ENCODE results near the gene KMT2A.

KMT2A gene

GRCh38 chr11:118488480-118489109 is 52.3 kb downstream of the KMT2A start:
- peak; percentile 53 for DNase-seq

- no peak for DNase-seq
Measured at GRCh38 chr11:118491041-118491440, 54.7 kb downstream of the KMT2A start.

- no peak for DNase-seq
Measured at GRCh38 chr11:118497831-118498230, 61.5 kb downstream of the KMT2A start.

- DNase-seq = no peak
Measured at GRCh38 chr11:118503216-118503615, 66.9 kb downstream of the KMT2A start.

DNA sequence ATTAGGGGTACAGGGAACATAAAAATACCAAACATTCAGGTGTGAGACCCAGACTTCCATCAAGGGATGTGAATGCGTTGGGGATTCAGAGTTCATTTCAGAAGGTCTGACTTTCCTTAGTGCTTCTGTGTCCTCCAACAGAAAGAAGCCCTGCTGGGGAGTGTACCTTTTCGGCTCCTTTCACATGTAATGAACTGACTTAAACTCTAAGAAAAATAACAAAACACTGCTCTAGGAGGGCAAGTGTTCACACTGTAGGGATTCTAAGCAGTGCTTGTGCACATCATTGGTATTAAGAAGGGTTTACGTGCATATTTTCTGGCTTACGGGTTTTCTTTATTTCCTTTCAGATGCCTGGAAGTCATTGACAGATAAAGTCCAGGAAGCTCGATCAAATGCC is 75.3 kb downstream of the KMT2A start:
- DNase-seq = no peak

DNA sequence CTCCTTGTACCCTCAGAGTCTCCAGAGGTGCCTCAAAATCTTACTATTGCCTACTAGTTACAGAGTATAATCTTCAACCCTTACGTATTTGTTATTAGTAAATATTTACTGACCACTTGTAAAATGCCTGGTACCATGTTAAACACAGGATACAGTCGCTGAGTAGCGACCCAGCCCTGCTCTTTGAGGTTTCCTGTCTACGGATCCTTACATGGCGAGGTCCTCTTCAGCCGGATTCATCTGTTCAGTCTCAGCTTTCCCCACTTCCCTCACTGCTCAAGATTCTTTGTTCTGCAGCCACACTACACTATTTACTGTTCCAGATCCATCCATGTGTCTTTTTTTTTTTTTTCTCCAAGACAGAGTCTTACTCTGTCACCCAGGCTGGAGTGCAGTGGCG is 77.8 kb downstream of the KMT2A start:
- no peak for DNase-seq

DNA sequence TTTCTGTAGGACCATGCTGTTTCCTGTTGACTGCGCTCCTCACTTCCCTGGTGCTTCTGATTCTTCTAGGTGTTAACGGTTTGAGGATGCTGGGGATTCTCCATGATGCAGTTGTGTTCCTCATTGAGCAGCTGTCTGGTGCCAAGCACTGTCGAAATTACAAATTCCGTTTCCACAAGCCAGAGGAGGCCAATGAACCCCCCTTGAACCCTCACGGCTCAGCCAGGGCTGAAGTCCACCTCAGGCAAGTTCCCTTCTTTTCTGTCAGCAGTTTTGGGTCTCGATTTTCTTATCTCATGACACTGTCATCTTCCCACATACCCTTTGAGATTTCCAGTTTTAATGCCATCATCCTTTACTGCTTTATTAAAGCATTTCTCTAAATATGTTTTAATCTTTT is 83.3 kb downstream of the KMT2A start:
- no peak for DNase-seq

- no peak for DNase-seq
Measured at GRCh38 chr11:118521892-118522311, 85.6 kb downstream of the KMT2A start.

DNA sequence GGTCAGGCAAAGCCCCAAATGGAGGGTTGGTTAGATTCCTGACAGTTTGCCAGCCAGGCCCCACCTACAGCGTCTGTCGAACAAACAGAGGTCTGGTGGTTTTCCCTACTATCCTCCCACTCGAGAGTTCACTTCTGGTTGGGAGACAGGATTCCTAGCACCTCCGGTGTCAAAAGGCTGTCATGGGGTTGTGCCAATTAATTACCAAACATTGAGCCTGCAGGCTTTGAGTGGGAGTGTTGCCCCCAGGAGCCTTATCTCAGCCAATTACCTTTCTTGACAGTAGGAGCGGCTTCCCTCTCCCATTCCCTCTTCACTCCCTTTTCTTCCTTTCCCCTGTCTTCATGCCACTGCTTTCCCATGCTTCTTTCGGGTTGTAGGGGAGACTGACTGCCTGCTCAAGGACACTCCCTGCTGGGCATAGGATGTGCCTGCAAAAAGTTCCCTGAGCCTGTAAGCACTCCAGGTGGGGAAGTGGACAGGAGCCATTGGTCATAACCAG is 86.3 kb downstream of the KMT2A start:
- no peak for DNase-seq

DNA sequence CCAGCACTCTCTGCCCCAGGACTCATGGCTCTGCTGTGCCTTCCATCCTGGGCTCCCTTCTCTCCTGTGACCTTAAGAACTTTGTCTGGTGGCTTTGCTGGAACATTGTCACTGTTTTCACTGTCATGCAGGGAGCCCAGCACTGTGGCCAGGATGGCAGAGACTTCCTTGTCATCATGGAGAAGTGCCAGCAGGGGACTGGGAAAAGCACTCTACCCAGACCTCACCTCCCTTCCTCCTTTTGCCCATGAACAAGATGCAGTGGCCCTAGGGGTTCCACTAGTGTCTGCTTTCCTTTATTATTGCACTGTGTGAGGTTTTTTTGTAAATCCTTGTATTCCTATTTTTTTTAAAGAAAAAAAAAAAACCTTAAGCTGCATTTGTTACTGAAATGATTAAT is 88.1 kb downstream of the KMT2A start:
- DNase-seq = no peak

- no peak for DNase-seq
Measured at GRCh38 chr11:118524757-118525470, 88.6 kb downstream of the KMT2A start.

DNA sequence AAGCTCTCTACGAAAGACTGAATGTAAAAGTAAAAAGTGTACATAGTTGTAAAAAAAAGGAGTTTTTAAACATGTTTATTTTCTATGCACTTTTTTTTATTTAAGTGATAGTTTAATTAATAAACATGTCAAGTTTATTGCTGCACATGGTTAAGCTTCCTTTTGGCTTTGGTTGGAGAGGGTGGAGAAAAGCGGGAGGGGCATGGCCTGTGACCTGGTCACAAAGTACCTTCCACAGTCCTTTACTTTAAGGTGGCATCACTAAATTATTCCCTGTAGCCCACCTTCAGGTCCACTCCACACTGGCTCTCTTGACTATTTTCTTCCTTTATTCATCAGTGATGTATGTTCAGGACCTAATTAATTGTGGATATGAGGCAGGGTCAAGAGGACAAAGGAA is 90.4 kb downstream of the KMT2A start:
- no peak for DNase-seq

DNA sequence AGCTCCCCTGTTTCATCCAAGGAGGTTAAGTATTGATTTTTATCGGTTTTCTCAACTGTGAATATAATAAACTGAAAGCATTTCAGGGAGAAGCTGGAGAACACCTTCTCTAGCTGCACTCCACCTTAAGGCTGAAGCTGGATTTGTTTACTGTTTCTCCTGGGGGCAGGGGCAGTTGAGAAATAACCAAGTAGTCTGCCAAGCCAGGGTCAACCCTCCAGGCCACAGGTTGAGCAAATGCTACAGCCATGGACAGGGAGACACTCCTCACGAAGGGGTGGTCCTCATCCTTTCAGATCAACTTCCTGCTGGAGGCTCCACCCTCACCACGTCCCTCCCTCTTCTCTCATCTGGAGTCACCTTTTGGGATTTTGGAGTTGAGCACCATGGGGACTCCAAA is 90.8 kb downstream of the KMT2A start, which contains the start of gene TTC36:
Gene TTC36 (plus strand): TSS at position 366 of the 400 bp plus-strand sequence. CDS start 21 bp downstream, at position 387.
- no peak for DNase-seq

DNA sequence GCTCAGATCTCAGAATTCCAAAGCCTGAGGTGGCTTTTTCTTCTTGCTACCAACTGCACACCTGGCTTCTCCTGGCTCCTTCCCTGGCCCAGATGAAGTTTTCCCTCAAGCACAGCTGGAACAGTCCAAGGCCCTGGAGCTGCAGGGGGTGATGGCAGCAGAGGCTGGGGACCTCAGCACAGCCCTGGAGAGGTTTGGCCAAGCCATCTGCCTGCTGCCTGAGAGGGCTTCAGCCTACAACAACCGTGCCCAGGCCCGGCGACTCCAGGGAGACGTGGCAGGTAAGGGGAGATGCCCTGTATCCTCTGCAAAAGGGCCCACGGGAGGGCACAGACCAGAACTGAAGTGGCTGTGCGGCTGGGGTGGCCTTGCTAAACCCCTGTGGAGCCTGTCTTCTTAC is 92.2 kb downstream of the KMT2A start:
- no peak for DNase-seq

DNA sequence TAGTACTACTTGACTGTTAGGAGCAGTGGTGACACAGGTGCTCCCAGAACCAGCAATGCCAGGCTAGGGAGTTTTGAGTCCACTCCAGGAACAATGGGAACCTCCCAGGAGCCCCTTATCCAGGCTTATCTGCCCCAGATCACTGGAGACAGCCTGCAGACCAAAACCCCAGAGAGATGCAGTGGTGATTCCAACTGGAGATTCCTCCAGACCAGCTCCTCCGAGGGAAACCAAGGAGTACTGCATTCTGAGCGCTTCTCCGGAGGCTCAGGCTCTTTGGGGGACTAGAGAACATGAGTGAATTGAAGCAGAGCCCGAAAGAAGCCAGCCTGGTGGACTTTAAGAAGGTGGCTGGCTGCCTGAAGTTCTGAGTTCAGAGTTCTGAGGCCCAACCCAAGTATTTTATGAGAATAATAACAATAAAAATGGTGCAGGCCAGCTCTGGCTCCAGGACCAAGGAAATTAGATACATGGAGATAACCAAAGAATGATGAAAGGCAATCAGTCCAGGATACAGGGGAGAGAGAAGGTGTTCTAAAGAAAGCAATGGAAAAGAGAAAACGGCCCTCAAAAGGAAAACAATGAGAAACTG is 93.4 kb downstream of the KMT2A start:
- no peak for DNase-seq

DNA sequence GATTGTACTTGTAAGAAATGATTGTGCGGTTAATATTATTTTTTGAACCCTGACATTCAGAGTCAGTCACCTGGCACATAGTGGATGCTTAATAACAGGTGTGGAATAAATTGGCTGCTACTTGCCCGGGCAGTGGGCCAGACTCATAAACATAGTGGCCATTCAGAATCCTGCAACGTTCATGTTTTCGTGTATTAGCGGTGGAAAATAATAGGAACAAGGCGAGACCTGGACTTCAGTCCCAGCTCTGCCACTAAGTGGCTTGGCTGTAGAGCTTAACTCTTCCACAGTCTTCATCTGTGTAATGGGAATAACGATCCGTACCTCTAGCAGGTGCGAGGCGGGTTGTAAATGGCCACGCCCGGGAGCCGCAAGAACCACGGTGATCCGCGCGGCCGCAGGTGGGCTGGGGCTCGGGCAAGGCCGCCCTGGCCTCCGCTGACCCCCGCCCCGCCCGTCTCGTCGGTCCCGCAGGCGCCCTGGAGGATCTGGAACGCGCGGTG is 93.9 kb downstream of the KMT2A start:
- peak; percentile 80 for DNase-seq

DNA sequence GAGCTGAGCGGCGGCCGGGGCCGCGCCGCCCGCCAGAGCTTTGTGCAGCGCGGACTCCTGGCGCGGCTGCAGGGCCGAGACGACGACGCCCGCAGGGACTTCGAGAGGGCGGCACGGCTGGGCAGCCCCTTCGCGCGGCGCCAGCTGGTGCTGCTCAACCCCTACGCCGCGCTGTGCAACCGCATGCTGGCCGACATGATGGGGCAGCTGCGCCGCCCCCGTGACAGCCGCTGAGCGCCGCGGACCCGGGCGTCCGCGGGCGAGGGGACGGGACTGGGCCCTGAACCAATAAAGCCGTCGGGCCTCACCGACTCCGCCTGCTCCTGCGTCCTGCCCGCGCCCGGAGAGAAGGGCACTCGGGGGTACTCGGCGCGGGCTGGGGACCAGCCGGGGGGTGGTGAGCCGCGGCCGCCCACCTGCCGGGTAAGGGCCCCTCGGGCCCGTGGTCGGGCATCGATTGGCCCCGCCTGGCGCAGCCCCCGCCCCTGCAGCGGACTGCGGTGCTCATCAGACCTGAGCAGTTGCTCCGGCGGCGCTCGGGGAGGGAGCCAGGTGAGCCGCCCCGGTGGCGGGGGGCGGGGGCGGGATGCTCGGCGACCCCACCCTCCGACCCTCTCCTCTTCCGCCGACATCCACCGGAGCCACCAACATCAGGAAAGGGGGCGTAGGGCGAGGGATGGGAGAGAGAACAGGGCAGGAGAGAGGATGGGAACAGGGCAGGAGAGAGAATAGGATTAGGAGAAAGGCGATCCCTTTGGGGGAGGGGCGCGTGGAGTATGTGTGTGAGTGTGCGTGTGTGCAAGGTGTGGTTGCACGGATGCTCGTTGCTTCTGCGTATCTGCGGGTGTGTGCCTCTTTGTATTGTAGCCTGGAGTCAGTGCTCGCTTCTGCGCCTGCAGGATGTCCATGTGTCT is 94.6 kb downstream of the KMT2A start, which contains the start of gene TMEM25:
Gene TMEM25 (plus strand): TSS at position 510 of the 914 bp plus-strand sequence. CDS start 610 bp downstream, outside the sequence.
- peak; percentile 80 for DNase-seq

DNA sequence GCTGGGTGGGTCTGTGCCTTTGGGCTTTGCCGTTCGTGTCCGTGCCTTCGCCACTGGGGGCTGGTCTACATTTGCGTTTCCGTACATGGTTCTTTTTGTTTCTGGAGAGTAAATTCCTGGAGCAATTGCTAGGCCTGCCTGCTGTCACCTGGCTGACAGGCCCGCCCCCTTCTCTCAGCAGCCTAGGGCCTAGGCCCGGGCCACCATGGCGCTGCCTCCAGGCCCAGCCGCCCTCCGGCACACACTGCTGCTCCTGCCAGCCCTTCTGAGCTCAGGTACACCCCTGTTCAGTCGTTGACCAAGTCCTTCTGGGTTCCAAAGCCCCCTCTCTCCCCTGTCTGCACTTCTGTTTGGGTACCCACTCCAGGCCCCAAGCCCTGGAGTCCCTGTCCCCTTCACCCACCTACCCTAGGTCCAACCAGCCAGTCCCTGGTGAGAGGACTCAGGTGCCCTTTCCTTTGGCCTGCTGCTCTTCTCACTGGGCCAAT is 95.3 kb downstream of the KMT2A start:
- no peak for DNase-seq

GRCh38 chr11:118532091-118532490 is 95.8 kb downstream of the KMT2A start:
- no peak for DNase-seq

GRCh38 chr11:118532852-118533768 is 96.8 kb downstream of the KMT2A start:
- DNase-seq = no peak

Measured in NCI-H1092 (cell line).